ENCODE measurements around the gene ATG2A. TPM values are rescaled to one million over a fixed set of nuclear protein-coding genes. Genes with fewer than 3 reads are reported as not detected.

The ATG2A gene
- total and polyA plus RNA-seq, 9 of the 15 experiments (the other 6 are each of a cell fraction or from before 2014, with no cell fraction given), result 0.25 to 45.9 (median 5.2) TPM

DNA sequence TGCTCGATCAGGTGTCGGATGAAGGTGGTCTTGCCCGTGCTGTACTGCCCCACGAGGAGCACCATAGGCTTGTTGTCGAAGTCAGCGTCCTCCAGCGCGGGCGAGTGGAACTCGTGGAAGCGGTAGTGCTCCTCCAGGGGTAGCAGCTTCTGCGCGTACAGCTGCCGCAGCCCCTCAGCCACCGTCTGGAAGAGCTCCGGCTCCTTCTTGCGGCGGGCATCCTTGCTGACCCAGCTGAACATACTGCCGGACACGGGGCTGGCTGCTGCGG is 38.9 kb downstream of the ATG2A start (continued):
- TF ChIP-seq, protein P1, sequence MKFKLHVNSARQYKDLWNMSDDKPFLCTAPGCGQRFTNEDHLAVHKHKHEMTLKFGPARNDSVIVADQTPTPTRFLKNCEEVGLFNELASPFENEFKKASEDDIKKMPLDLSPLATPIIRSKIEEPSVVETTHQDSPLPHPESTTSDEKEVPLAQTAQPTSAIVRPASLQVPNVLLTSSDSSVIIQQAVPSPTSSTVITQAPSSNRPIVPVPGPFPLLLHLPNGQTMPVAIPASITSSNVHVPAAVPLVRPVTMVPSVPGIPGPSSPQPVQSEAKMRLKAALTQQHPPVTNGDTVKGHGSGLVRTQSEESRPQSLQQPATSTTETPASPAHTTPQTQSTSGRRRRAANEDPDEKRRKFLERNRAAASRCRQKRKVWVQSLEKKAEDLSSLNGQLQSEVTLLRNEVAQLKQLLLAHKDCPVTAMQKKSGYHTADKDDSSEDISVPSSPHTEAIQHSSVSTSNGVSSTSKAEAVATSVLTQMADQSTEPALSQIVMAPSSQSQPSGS (CRISPR knock-in tag; IDR thresholded peaks at IDR 0.05), result 0 out of 2 replicates have a peak, but pooled peaks have one; percentile 6
- TF ChIP-seq ZNF347 (CRISPR knock-in tag; IDR thresholded peaks at IDR 0.05; ENCODE audit: low read depth) (no peak), CTCF (IDR thresholded peaks at IDR 0.05 in 2 of 3, conservative IDR thresholded peaks at IDR 0.05 in 1 of 3; ENCODE audit: insufficient read depth in 2 of 3, low read depth in 1 of 3, low read length in 3 of 3) (0 out of 6 replicates have a peak, but pooled peaks of 1 of the 3 experiments have one; percentile 0), ZNF224 (CRISPR knock-in tag; IDR thresholded peaks at IDR 0.05) (0 out of 2 replicates have a peak, but pooled peaks have one; percentile 65), PHF20 (IDR thresholded peaks at IDR 0.05; ENCODE audit: partially characterized antibody) (peak; percentile 21), BHLHE40 (IDR thresholded peaks at IDR 0.05; ENCODE audit: low read length) (no peak), RBM14 (IDR thresholded peaks at IDR 0.05; ENCODE audit: borderline replicate concordance, insufficient read depth, low read depth, low read length) (no peak), ERF (CRISPR knock-in tag; IDR thresholded peaks at IDR 0.05) (0 out of 2 replicates have a peak, but pooled peaks have one; percentile 45), E4F1 (CRISPR knock-in tag; IDR thresholded peaks at IDR 0.05; ENCODE audit: borderline replicate concordance) (no peak), PHF8 (IDR thresholded peaks at IDR 0.05; ENCODE audit: borderline replicate concordance, low read length) (peak; percentile 74; the same call in 1 of the 2 replicates), ZNF589 (CRISPR knock-in tag; IDR thresholded peaks at IDR 0.05; ENCODE audit: low read depth) (no peak), MLX (CRISPR knock-in tag; conservative IDR thresholded peaks at IDR 0.05) (0 out of 4 replicates have a peak, but pooled peaks have one; percentile 46 to 63), L3MBTL2 (IDR thresholded peaks at IDR 0.05) (peak; percentile 60), TGIF2 (CRISPR knock-in tag; IDR thresholded peaks at IDR 0.05) (peak; percentile 87; the same call in 1 of the 2 replicates)
- TF ChIP-seq, protein P2, sequence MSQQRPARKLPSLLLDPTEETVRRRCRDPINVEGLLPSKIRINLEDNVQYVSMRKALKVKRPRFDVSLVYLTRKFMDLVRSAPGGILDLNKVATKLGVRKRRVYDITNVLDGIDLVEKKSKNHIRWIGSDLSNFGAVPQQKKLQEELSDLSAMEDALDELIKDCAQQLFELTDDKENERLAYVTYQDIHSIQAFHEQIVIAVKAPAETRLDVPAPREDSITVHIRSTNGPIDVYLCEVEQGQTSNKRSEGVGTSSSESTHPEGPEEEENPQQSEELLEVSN (IDR thresholded peaks at IDR 0.05; ENCODE audit: borderline replicate concordance in 1 of 2, extremely low read depth in 1 of 2, insufficient read depth in 1 of 2, insufficient read length in 1 of 2, low read depth in 1 of 2, low read length in 1 of 2, poor library complexity in 1 of 2, severe bottlenecking in 1 of 2), result peak in 1 of 2 experiments; percentile 49
- TF ChIP-seq, protein P3, sequence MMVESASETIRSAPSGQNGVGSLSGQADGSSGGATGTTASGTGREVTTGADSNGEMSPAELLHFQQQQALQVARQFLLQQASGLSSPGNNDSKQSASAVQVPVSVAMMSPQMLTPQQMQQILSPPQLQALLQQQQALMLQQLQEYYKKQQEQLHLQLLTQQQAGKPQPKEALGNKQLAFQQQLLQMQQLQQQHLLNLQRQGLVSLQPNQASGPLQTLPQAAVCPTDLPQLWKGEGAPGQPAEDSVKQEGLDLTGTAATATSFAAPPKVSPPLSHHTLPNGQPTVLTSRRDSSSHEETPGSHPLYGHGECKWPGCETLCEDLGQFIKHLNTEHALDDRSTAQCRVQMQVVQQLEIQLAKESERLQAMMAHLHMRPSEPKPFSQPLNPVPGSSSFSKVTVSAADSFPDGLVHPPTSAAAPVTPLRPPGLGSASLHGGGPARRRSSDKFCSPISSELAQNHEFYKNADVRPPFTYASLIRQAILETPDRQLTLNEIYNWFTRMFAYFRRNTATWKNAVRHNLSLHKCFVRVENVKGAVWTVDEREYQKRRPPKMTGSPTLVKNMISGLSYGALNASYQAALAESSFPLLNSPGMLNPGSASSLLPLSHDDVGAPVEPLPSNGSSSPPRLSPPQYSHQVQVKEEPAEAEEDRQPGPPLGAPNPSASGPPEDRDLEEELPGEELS (CRISPR knock-in tag; IDR thresholded peaks at IDR 0.05; ENCODE audit: borderline replicate concordance), result peak; percentile 93; the same call in 1 of the 2 replicates

Data from K562 (cell line).